PFSK-1 (cell line): ENCODE data around the gene CRB1.

Experiments used
- POLR2AphosphoS5 ChIP-seq: IDR thresholded peaks from 2 replicates; pipeline ENCODE4 v1.6.1; 2012; ENCODE audit warnings: low read depth, mild to moderate bottlenecking, control low read depth, low read length, moderate library complexity
- TAF1 ChIP-seq: IDR thresholded peaks from 2 replicates; pipeline ENCODE4 v1.6.1; 2012; ENCODE audit warnings: low read length, control low read depth, borderline replicate concordance; ENCODE audit not compliant: insufficient read depth
- TF ChIP-seq, protein P1 (sequence below), 2 experiments: IDR thresholded peaks; 2 replicates each; pipeline versions ENCODE4 v1.6.1 to v1.8.0; 2011 to 2012; ENCODE audit warnings: low read depth in 2 of 2, low read length in 2 of 2, control low read depth in 1 of 2, inconsistent platforms in 1 of 2, mild to moderate bottlenecking in 1 of 2, moderate library complexity in 1 of 2; ENCODE audit not compliant: insufficient read depth in 1 of 2

DNA sequence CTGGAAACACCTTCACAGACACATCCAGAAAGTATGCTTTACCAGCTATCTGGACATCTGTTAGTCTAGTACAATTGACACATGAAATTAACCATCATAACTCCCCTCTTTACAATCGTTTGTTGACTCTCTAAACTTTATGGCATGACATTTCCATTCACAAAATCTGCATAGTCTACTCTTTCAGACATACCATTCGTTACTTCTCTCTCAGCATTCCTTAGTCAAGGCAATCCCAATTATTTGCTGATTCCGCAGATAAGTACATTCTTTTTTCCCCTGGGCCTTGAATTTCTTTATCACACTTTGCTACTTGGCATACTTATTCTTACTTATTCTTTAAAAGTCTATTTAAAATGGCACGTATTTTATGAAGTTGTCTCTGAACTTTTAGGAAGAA, 15.1 kb upstream of the CRB1 start:
- TF ChIP-seq TAF1 (no peak), POLR2AphosphoS5 (no peak)
- TF ChIP-seq, protein P1, sequence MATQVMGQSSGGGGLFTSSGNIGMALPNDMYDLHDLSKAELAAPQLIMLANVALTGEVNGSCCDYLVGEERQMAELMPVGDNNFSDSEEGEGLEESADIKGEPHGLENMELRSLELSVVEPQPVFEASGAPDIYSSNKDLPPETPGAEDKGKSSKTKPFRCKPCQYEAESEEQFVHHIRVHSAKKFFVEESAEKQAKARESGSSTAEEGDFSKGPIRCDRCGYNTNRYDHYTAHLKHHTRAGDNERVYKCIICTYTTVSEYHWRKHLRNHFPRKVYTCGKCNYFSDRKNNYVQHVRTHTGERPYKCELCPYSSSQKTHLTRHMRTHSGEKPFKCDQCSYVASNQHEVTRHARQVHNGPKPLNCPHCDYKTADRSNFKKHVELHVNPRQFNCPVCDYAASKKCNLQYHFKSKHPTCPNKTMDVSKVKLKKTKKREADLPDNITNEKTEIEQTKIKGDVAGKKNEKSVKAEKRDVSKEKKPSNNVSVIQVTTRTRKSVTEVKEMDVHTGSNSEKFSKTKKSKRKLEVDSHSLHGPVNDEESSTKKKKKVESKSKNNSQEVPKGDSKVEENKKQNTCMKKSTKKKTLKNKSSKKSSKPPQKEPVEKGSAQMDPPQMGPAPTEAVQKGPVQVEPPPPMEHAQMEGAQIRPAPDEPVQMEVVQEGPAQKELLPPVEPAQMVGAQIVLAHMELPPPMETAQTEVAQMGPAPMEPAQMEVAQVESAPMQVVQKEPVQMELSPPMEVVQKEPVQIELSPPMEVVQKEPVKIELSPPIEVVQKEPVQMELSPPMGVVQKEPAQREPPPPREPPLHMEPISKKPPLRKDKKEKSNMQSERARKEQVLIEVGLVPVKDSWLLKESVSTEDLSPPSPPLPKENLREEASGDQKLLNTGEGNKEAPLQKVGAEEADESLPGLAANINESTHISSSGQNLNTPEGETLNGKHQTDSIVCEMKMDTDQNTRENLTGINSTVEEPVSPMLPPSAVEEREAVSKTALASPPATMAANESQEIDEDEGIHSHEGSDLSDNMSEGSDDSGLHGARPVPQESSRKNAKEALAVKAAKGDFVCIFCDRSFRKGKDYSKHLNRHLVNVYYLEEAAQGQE (IDR thresholded peaks at IDR 0.05; ENCODE audit: insufficient read depth in 1 of 2, low read depth in 2 of 2, low read length in 2 of 2) = no peak
